IPS-18a (cell line): ENCODE measurements around the gene FADS2.
A peak's percentile ranks its signal among the peaks of the same experiment; 100 is the strongest.

Experiments
- H3K27ac ChIP-seq: one replicate; pipeline ENCODE4 v1.5.1; 2013; ENCODE audit warnings: low read length
- H3K27me3 ChIP-seq: one replicate; pipeline ENCODE4 v1.6.1; 2013; ENCODE audit warnings: mild to moderate bottlenecking, low read length; ENCODE audit not compliant: control insufficient read depth, insufficient read depth
- H3K36me3 ChIP-seq: one replicate; pipeline ENCODE4 v1.6.1; 2013; ENCODE audit warnings: low read depth, low read length; ENCODE audit not compliant: control insufficient read depth
- H3K4me1 ChIP-seq: one replicate; pipeline ENCODE4 v1.6.1; 2013; ENCODE audit warnings: low read depth, low read length; ENCODE audit not compliant: control insufficient read depth
- H3K4me3 ChIP-seq: one replicate; pipeline ENCODE4 v1.5.1; 2013; ENCODE audit warnings: low read length
- H3K9ac ChIP-seq: one replicate; pipeline ENCODE4 v1.6.1; 2013; ENCODE audit warnings: mild to moderate bottlenecking, low read length, moderate library complexity
- H3K9me3 ChIP-seq: one replicate; pipeline ENCODE4 v1.6.1; 2013; ENCODE audit warnings: low read depth, low read length; ENCODE audit not compliant: control insufficient read depth

FADS2 gene

DNA sequence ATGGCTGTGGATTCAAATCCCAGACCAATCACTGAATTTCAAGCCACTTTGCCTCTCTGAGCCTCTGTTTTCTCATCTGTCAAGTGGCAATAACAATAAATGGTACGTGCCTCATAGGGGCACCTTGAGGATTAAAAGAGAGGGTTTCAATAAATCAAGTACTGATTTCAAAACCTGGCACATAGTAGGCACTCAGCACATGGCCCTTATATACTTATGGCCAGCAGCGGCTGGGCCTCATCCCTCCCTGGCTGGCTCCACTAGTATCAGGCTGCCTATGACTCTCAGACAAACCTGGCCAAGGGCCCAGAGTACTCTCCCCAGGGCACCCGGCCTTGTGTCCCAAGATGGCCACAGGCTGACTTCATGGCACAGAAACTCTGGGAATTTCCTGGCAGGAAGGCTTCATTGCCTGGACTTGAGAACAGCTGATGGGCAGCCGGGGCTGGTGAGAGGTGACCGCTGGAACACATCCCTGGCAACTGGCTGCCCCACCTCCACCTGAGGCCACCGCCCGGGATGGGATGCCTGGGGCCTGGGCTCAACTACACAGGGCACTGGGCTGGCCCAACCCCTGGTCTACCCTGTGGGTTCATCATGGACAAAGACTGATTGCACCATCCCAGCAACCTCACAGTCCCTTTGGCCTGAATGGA, 59.9 kb downstream of the FADS2 start:
- Histone ChIP-seq H3K9ac (no peak overlapping the region), H3K27ac (no peak overlapping the region)

DNA sequence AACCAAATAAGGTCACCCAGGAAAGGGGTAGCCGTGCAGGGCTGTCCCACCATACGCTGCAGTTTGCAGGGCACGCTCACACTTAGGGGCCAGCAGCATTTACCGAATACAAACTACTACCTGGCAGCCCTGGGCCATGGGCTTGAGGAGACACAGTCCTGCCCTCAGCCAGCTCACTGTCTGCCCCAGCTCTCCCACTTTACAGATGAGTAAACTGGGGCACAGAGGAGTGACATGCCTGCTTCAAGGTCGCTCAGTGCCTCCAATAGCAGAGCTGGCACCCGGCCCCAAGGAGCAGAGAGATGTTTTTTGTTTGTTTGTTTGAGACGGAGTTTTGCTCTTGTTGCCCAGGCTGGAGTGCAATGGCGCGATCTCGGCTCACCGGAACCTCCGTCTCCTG, 60.5 kb downstream of the FADS2 start:
- H3K4me3 ChIP-seq: no peak overlapping the region
- H3K27me3 ChIP-seq: peaks cover 5% of the 10 kb centered on the region
- no peak overlapping the region for H3K27ac ChIP-seq
- no peaks in the 10 kb centered on the region for H3K36me3 ChIP-seq
- no peak overlapping the region for H3K9ac ChIP-seq
- no peaks in the 10 kb centered on the region for H3K9me3 ChIP-seq
- H3K4me1 ChIP-seq: peaks cover 6% of the 10 kb centered on the region

More for the DNA sequence above, 59.9 kb downstream of the FADS2 start:
- Histone ChIP-seq H3K36me3 (no peaks in the 10 kb centered on the region), H3K9me3 (no peaks in the 10 kb centered on the region), H3K4me1 (peaks cover 6% of the 10 kb centered on the region), H3K4me3 (no peak overlapping the region), H3K27me3 (peaks cover 5% of the 10 kb centered on the region)

DNA sequence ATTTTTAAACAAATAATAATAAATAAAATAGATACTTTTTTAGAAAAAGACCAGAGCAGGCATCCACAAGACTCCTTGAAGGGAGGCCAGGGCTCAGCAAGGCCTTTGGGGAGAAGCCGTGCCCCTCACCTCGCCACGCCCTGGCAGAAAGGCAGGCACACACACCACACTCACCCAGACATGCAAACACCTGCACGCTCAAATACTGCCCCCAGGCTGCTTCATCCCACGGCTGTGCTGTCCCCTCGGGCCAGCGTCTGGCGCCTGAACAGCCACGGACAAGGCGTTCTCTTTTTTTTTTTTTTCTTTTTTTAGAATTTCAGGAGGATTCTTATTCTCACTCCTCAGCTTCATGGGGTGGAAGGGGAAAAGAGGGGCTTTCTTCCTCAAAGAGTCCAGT, 61.7 kb downstream of the FADS2 start:
- no peak overlapping the region for H3K9ac ChIP-seq
- peaks cover 5% of the 10 kb centered on the region for H3K27me3 ChIP-seq
- no peaks in the 10 kb centered on the region for H3K9me3 ChIP-seq
- no peak overlapping the region for H3K27ac ChIP-seq
- peaks cover 6% of the 10 kb centered on the region for H3K4me1 ChIP-seq
- no peak overlapping the region for H3K4me3 ChIP-seq
- no peaks in the 10 kb centered on the region for H3K36me3 ChIP-seq

DNA sequence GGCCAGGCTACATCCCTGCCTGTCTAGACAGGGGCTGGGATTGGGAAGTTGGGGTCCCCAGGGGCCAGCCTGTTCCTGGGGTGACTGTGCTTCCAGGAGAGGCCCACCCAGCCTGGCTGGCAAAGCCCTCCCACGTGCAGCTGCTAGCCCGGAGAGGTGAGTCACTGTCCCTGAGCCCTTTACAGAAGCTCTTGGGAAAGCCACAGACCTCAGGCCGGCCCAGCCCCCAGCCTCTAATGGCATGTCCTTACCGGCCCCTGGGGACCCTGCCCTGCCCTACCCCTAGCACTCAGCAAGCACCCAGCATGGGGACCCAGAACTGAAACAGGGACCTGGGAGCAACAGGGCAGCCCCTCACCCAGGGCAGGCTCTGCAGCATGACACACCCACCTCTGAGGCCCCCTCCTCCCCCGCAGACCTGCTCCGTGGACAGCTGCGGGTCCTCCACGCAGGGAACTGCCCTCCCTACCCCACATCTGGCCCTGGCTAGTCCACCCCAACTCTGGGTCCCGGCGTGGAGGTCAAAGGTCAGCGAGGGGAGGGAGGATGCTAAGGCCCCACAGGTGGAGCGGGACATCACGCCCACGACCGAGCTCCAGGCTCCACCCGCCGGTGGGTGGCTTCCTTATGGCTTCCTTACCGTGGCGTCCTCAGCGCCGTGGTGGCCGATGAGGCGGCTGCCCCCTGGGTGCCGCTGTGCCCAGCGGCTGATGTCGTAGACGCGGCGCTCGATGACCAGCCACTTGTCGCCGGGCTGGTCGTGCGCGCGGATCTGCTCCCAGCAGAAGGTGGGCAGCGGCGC, 62.6 kb downstream of the FADS2 start:
- H3K27ac ChIP-seq: no peak overlapping the region
- peaks cover 5% of the 10 kb centered on the region for H3K27me3 ChIP-seq

DNA sequence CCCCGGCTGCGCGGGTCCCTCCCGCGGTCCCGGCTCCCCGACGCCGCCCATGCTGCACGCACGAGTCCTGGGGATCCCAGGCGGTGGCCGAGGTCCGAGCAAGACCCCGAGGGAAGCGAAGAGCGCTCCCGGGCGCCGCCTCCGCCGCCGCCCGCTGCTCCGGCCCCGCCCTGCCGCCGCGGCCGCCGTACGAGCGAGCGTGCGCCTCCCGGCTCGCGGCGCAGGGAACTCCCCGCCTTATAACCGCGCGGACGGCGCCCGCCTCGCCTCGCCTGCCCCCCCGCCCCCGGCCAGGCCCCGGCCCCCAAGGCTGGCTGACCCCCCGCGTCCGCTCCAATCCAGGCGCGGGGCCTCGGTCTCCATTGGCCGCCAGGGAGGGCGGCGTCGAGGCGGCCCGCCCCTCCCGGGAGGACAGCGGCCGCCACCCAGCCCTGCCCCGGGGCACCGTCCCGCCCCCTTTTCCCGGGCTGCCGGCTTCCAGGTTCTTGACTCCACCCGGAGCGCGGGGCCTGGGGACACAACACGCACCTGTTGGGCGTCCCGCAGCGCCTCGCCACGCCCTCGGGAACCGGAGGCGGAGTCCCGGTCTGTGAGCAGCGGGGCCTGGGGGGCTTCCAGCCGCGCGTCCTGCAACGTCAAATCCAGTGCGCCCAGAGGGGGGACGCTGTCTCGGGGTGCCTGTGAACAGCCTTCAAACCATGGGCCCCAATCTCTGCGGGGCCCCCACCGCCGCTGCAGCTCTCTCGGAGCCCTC, 63.4 kb downstream of the FADS2 start, which contains the start of gene FADS3:
TSS of gene FADS3 (minus strand) at position 215 of the 754 bp plus-strand sequence. CDS start at position 51, 164 bp downstream.
- peaks cover 5% of the 10 kb centered on the region for H3K27me3 ChIP-seq
- H3K27ac ChIP-seq: no peak within 1 kb of the TSS
- H3K4me1 ChIP-seq: peaks cover 6% of the 10 kb centered on the region

More for the DNA sequence above, 62.6 kb downstream of the FADS2 start:
- peaks cover 6% of the 10 kb centered on the region for H3K4me1 ChIP-seq
- H3K9me3 ChIP-seq: no peaks in the 10 kb centered on the region
- no peaks in the 10 kb centered on the region for H3K36me3 ChIP-seq
- peak overlapping the region; percentile 75 for H3K4me3 ChIP-seq
- peak overlapping the region; percentile 22 for H3K9ac ChIP-seq

DNA sequence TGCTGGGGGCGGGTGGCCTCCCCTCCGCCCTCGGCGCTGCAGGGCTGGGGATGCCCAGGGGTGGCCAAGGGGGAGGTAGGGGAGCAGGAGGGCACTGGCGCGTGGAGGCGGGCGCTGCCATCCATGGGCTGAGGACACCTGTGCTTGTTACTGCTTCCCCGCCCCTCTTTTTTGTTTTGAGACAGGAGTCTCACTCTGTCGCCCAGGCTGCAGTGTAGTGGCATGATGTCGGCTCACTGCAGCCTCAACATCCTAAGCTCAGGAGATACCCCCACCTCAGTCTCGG, 63.9 kb downstream of the FADS2 start:
- no peak overlapping the region for H3K27ac ChIP-seq
- peaks cover 6% of the 10 kb centered on the region for H3K4me1 ChIP-seq
- no peak overlapping the region for H3K9ac ChIP-seq
- H3K27me3 ChIP-seq: peaks cover 5% of the 10 kb centered on the region
- H3K9me3 ChIP-seq: no peaks in the 10 kb centered on the region
- H3K36me3 ChIP-seq: no peaks in the 10 kb centered on the region
- H3K4me3 ChIP-seq: peak overlapping the region; percentile 65

More for the DNA sequence above, 63.4 kb downstream of the FADS2 start, which contains the start of gene FADS3:
- Histone ChIP-seq H3K9ac (peak within 1 kb of the TSS; percentile 22), H3K36me3 (no peaks in the 10 kb centered on the region), H3K9me3 (no peaks in the 10 kb centered on the region), H3K4me3 (peak within 1 kb of the TSS; percentile 75)

DNA sequence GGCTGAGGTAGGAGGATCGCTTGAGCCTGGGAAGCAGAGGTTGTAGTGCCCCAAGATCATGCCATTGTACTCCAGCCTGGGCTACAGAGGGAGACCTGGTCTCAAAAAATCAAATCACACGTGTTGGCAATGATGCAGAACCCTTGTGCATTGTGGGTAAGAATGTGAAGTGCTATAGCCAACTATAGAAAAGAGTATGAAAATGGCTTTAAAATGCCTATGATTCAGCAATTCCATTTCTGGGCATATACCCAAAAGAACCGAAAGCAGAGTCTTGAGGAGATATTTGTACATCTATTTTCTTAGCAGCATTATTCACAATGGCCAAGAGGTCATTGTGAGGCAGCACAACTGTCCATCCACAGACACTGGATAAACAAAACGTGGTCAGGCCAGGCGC, 65.9 kb downstream of the FADS2 start:
- peaks cover 5% of the 10 kb centered on the region for H3K27me3 ChIP-seq
- H3K9ac ChIP-seq: no peak overlapping the region
- H3K4me1 ChIP-seq: peaks cover 6% of the 10 kb centered on the region
- no peaks in the 10 kb centered on the region for H3K36me3 ChIP-seq
- no peak overlapping the region for H3K27ac ChIP-seq
- no peaks in the 10 kb centered on the region for H3K9me3 ChIP-seq
- no peak overlapping the region for H3K4me3 ChIP-seq

DNA sequence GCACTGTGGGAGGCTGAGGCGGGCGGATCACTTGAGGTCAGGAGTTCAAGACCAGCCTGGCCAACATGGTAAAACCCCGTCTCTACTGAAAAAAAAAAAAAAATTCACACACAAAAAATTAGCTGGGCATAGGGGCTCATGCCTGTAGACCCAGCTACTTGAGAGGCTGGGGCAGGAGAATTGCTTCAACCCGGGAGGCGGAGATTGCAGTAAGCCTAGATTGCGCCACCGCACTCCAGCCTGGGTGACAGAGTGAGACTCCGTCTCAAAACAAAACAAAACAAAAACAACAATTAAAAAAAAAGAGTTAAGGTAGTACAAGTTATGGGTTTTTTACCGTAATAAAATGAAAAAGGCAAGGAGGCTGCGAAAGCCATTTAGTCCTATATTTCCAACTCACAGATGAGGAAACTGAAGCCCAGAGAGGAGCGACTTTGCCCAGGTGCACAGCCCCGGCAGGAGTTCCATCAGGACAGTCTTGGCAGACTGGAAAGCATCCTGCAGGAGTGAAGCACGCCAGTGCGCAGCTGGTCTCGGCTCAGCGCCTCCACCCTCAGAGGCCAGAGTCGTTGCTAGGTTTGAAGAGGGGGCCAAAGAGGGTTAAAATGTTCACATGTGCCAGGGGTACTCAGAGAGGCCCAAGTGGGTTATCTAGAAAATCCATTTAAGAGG, 67.1 kb downstream of the FADS2 start:
- Histone ChIP-seq H3K4me1 (peaks cover 6% of the 10 kb centered on the region), H3K27me3 (peaks cover 3% of the 10 kb centered on the region), H3K9ac (no peak overlapping the region)

DNA sequence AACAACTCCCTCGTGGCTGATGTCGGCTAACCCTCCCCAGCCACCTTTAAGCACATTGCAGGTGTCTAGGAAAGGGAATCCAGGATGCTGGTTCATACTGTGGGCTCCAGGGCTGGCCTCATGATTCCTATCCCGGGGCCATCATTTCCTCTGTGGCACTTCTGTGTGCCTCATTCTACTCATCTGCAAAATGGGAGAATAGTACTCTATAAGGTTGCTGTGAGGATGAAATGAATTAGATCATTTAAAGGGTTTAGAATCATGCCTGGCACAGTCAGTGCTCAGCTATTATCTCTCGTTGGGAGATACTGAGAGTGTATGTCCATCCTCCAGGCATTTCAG, 67.6 kb downstream of the FADS2 start:
- no peaks in the 10 kb centered on the region for H3K27me3 ChIP-seq
- H3K27ac ChIP-seq: no peak overlapping the region
- H3K4me3 ChIP-seq: no peak overlapping the region
- H3K36me3 ChIP-seq: no peaks in the 10 kb centered on the region
- H3K9me3 ChIP-seq: no peaks in the 10 kb centered on the region
- H3K9ac ChIP-seq: no peak overlapping the region
- peaks cover 3% of the 10 kb centered on the region for H3K4me1 ChIP-seq

More for the DNA sequence above, 67.1 kb downstream of the FADS2 start:
- Histone ChIP-seq H3K4me3 (no peak overlapping the region), H3K9me3 (no peaks in the 10 kb centered on the region), H3K27ac (no peak overlapping the region), H3K36me3 (no peaks in the 10 kb centered on the region)

DNA sequence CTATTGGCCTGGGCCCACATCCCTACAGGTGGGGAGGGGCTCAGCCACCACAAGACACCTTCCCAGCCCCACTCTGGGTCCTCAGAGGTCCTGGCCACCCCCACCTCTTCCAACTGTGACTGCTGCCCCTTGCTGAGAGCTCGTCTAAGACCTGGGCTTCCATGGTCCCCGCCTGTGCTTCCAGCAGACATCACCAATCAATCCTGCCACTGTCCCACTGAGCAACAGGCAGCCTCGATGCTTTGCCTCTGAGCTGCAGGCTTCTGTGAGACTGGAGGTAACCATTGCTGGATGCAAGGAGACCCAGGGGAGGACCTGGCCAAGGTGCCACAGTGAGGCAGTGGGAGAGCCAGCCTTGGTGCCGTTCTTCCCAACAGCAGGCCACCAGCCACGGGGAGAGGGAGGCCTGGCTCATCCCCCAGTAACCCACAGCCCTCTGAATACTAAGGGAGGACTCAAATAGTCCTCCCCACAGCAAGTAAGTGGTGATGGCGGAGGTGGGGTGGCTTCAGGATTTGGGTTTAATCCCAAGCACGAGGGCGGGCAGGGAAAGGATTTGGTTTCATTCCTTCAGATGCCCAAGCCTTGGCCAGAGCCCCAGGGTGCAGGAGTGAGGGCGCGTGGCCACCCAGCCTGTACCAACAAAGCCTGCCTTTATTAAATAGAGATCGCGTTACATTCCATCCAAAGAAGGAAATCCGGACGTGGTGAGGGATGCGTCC, 68.7 kb downstream of the FADS2 start:
- no peaks in the 10 kb centered on the region for H3K36me3 ChIP-seq
- H3K9me3 ChIP-seq: no peaks in the 10 kb centered on the region
- H3K4me1 ChIP-seq: no peaks in the 10 kb centered on the region
- H3K9ac ChIP-seq: no peak overlapping the region
- no peaks in the 10 kb centered on the region for H3K27me3 ChIP-seq
- H3K4me3 ChIP-seq: no peak overlapping the region
- no peak overlapping the region for H3K27ac ChIP-seq
